Muscle of leg (tissue), 16 donors: Measurements from ENCODE around the gene SMARCAD1. TPM values are rescaled to one million over a fixed set of nuclear protein-coding genes. Genes with fewer than 3 reads are reported as not detected.

Experiments used
- DNase-seq: peaks from one replicate; pipeline ENCODE4 v3.0.0; 2013
- H3K27ac ChIP-seq: one replicate; pipeline ENCODE4 v1.5.1; 2013; ENCODE audit warnings: mild to moderate bottlenecking, low read length, control low read depth
- H3K27me3 ChIP-seq: one replicate; pipeline ENCODE4 v1.6.1; 2013; ENCODE audit warnings: low read length; ENCODE audit not compliant: control insufficient read depth, insufficient read depth
- H3K36me3 ChIP-seq: one replicate; pipeline ENCODE4 v1.6.1; 2013; ENCODE audit warnings: low read length; ENCODE audit not compliant: control insufficient read depth, insufficient read depth
- H3K4me1 ChIP-seq: one replicate; pipeline ENCODE4 v1.6.1; 2013; ENCODE audit warnings: low read length; ENCODE audit not compliant: control insufficient read depth, insufficient read depth
- H3K4me3 ChIP-seq: one replicate; pipeline ENCODE4 v1.5.1; 2013; ENCODE audit warnings: low read length, control low read depth
- H3K9me3 ChIP-seq: replicated peaks from 2 replicates; pipeline ENCODE4 v1.6.1; 2013; ENCODE audit warnings: low read depth, low read length; ENCODE audit not compliant: control insufficient read depth
- WGBS: methylation state at CpG from one replicate; pipeline ENCODE4 v1.1.5; 2013; ENCODE audit warnings: missing lambda C conversion rate; ENCODE audit not compliant: insufficient coverage; 5-methylcytosine and 5-hydroxymethylcytosine counted together
- long read RNA-seq, 11 donors: transcript quantifications; one replicate each; lab custom pipeline, GENCODE V29; 2026
- polyA plus RNA-seq, 8 donors: library from polyadenylated mRNA; unstranded; fragments of 120-200 nt; gene quantifications; one replicate each; pipeline versions ENCODE4 v1.2.1 to v1.2.3, GENCODE V29; 2013; ENCODE audit warnings: inconsistent platforms in 1 of 8, low replicate concordance in 1 of 8; ENCODE audit not compliant: insufficient read length in 8 of 8, insufficient read depth in 1 of 8
- total RNA-seq: library from RNA; stranded (reverse); fragments of 120-200 nt; gene quantifications from one replicate; pipeline ENCODE4 v1.2.4, GENCODE V29; 2013

Gene SMARCAD1, protein sequence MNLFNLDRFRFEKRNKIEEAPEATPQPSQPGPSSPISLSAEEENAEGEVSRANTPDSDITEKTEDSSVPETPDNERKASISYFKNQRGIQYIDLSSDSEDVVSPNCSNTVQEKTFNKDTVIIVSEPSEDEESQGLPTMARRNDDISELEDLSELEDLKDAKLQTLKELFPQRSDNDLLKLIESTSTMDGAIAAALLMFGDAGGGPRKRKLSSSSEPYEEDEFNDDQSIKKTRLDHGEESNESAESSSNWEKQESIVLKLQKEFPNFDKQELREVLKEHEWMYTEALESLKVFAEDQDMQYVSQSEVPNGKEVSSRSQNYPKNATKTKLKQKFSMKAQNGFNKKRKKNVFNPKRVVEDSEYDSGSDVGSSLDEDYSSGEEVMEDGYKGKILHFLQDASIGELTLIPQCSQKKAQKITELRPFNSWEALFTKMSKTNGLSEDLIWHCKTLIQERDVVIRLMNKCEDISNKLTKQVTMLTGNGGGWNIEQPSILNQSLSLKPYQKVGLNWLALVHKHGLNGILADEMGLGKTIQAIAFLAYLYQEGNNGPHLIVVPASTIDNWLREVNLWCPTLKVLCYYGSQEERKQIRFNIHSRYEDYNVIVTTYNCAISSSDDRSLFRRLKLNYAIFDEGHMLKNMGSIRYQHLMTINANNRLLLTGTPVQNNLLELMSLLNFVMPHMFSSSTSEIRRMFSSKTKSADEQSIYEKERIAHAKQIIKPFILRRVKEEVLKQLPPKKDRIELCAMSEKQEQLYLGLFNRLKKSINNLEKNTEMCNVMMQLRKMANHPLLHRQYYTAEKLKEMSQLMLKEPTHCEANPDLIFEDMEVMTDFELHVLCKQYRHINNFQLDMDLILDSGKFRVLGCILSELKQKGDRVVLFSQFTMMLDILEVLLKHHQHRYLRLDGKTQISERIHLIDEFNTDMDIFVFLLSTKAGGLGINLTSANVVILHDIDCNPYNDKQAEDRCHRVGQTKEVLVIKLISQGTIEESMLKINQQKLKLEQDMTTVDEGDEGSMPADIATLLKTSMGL
- total RNA-seq (37.5 TPM), polyA plus RNA-seq (10 to 100 TPM; 21.7 to 37.6 (median 29.4) TPM)
- long read RNA-seq, donor 1: 0 reads
- long read RNA-seq, donor 2: 0 reads
- long read RNA-seq, donor 3, full-length matches to known transcripts: 2 of 2 reads
- long read RNA-seq, donor 3, partial matches to known transcripts: 0 of 2 reads
- long read RNA-seq, donor 3, other reads (novel, unspliced or antisense): 0 of 2 reads
- long read RNA-seq, donor 4, full-length matches to known transcripts: 1 of 1 reads
- long read RNA-seq, donor 4, partial matches to known transcripts: 0 of 1 reads
- long read RNA-seq, donor 4, other reads (novel, unspliced or antisense): 0 of 1 reads
- long read RNA-seq, donor 5, partial matches to known transcripts: 9 of 9 reads
- long read RNA-seq, donor 5, other reads (novel, unspliced or antisense): 0 of 9 reads
- long read RNA-seq, donor 6, full-length matches to known transcripts: 2 of 24 reads
- long read RNA-seq, donor 6, partial matches to known transcripts: 9 of 24 reads
- long read RNA-seq, donor 6, other reads (novel, unspliced or antisense): 13 of 24 reads
- long read RNA-seq, donor 7, full-length matches to known transcripts: 1 of 1 reads
- long read RNA-seq, donor 7, partial matches to known transcripts: 0 of 1 reads
- long read RNA-seq, donor 7, other reads (novel, unspliced or antisense): 0 of 1 reads
- long read RNA-seq, donor 8, full-length matches to known transcripts: 2 of 2 reads
- long read RNA-seq, donor 8, partial matches to known transcripts: 0 of 2 reads
- long read RNA-seq, donor 8, other reads (novel, unspliced or antisense): 0 of 2 reads
- long read RNA-seq, donor 9, full-length matches to known transcripts: 1 of 17 reads
- long read RNA-seq, donor 9, partial matches to known transcripts: 16 of 17 reads
- long read RNA-seq, donor 9, other reads (novel, unspliced or antisense): 0 of 17 reads
- long read RNA-seq, donor 10, full-length matches to known transcripts: 1 of 27 reads
- long read RNA-seq, donor 10, partial matches to known transcripts: 26 of 27 reads
- long read RNA-seq, donor 10, other reads (novel, unspliced or antisense): 0 of 27 reads
- long read RNA-seq, donor 11: 0 reads

DNA sequence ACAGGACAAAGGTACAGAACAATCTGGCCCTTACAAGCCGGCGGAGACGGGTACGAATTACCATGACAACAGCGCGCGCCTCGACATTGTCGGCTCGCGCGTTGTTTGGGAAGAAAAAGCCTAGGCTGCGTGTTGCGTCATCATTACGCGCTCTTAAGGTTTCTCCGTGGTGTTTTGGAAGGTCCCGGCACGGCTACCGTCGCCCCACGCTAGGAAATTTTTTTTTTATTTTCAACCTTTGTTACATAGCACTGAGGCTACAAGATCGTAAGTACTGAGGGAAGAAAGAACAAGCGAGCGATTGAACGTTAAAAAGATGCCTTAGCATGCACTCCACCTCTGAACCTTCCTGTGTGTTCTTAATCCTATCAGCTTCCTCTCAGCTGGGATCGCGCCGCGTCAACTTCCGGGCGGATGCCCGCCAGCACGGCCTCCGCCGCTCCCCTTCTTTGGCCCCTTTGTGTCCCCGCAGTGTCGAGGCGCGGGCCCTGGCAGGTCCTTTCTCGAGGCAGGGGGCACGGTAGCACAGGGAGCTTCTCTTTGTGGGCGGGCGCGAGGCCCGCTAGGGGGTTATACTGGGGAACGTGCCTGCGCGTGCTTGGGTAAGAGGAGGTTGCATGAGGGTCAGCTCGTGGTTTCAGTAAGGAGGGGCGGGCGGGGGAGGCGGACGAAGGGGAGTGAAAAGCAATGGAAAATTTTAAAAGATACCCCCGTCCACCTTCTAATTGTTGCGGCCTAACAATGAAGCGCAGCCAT, at the start of gene SMARCAD1:
Gene SMARCAD1 (plus strand): TSS at position 397 of the 756 bp plus-strand sequence. CDS start 530 bp downstream, outside the sequence.
- Histone ChIP-seq H3K4me1 (no peaks in the 10 kb centered on the region), H3K27me3 (no peaks in the 10 kb centered on the region), H3K36me3 (peaks cover 12% of the 10 kb centered on the region), H3K4me3 (peak within 1 kb of the TSS; percentile 70), H3K9me3 (no peaks in the 10 kb centered on the region), H3K27ac (peak within 1 kb of the TSS; percentile 96)
- peak; percentile 99 for DNase-seq
- WGBS: under 1% methylated on average over 38 of the region's 57 CpGs

- Histone ChIP-seq H3K27ac (no peak overlapping the region), H3K36me3 (no peaks in the 10 kb centered on the region)
- 80% methylated on average over 1 of the region's 3 CpGs for WGBS
Measured at GRCh38 chr4:94158883-94159282, 48.8 kb upstream of the SMARCAD1 start.

GRCh38 chr4:94159790-94160189, 47.9 kb upstream of the SMARCAD1 start:
- DNase-seq: no peak
- H3K4me3 ChIP-seq: no peak overlapping the region

More at GRCh38 chr4:94158883-94159282, 48.8 kb upstream of the SMARCAD1 start:
- Histone ChIP-seq H3K9me3 (peaks cover 2% of the 10 kb centered on the region), H3K4me3 (no peak overlapping the region), H3K27me3 (no peaks in the 10 kb centered on the region), H3K4me1 (no peaks in the 10 kb centered on the region)
- no peak for DNase-seq

GRCh38 chr4:94160774-94161173, 46.9 kb upstream of the SMARCAD1 start:
- no CpG with 5 or more reads among the region's 4 CpGs for WGBS
- H3K36me3 ChIP-seq: no peaks in the 10 kb centered on the region
- H3K4me1 ChIP-seq: no peaks in the 10 kb centered on the region
- H3K4me3 ChIP-seq: no peak overlapping the region
- H3K27me3 ChIP-seq: no peaks in the 10 kb centered on the region
- peaks cover 2% of the 10 kb centered on the region for H3K9me3 ChIP-seq
- DNase-seq: no peak
- H3K27ac ChIP-seq: no peak overlapping the region

More at GRCh38 chr4:94159790-94160189, 47.9 kb upstream of the SMARCAD1 start:
- Histone ChIP-seq H3K27me3 (no peaks in the 10 kb centered on the region), H3K4me1 (no peaks in the 10 kb centered on the region), H3K36me3 (no peaks in the 10 kb centered on the region), H3K27ac (no peak overlapping the region), H3K9me3 (peaks cover 2% of the 10 kb centered on the region)
- WGBS: 90% methylated on average over 1 of the region's 1 CpG

- no peak for DNase-seq
- Histone ChIP-seq H3K9me3 (no peaks in the 10 kb centered on the region), H3K27ac (no peak overlapping the region), H3K27me3 (no peaks in the 10 kb centered on the region), H3K4me3 (no peak overlapping the region), H3K36me3 (no peaks in the 10 kb centered on the region), H3K4me1 (no peaks in the 10 kb centered on the region)
- 67% methylated on average over 2 of the region's 3 CpGs for WGBS
Measured at GRCh38 chr4:94165256-94165655, 42.4 kb upstream of the SMARCAD1 start.

DNA sequence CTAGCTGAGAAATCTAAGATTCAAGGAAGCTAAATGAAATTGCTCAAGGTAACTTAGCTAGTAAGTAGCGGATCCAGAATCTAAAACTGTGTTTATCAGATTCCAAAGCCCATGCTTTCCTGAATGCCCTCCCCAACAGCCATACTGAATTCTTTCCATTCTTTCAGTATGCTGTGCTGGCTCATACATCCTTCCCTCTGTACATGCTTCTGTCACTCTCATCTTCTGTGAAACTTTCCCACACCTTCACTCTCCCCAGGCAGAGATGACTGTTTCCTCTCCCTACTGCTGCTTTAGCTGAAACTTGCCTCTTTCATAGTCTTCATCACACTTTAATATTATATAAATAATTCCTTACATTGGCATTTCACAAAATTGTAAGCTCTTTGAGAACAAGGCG, 39.3 kb upstream of the SMARCAD1 start:
- Histone ChIP-seq H3K27ac (no peak overlapping the region), H3K36me3 (no peaks in the 10 kb centered on the region), H3K9me3 (no peaks in the 10 kb centered on the region), H3K4me3 (no peak overlapping the region), H3K4me1 (no peaks in the 10 kb centered on the region), H3K27me3 (no peaks in the 10 kb centered on the region)
- 50% methylated on average over 1 of the region's 2 CpGs for WGBS
- DNase-seq: no peak

GRCh38 chr4:94169803-94170372, 37.8 kb upstream of the SMARCAD1 start:
- DNase-seq: no peak
- H3K4me1 ChIP-seq: no peaks in the 10 kb centered on the region
- H3K27ac ChIP-seq: no peak overlapping the region
- no peaks in the 10 kb centered on the region for H3K36me3 ChIP-seq
- no peak overlapping the region for H3K4me3 ChIP-seq
- 97% methylated on average over 27 of the region's 37 CpGs for WGBS
- no peaks in the 10 kb centered on the region for H3K9me3 ChIP-seq
- H3K27me3 ChIP-seq: no peaks in the 10 kb centered on the region

GRCh38 chr4:94171616-94172015, 36.0 kb upstream of the SMARCAD1 start:
- Histone ChIP-seq H3K36me3 (no peaks in the 10 kb centered on the region), H3K27me3 (no peaks in the 10 kb centered on the region), H3K27ac (no peak overlapping the region), H3K9me3 (no peaks in the 10 kb centered on the region), H3K4me1 (no peaks in the 10 kb centered on the region), H3K4me3 (no peak overlapping the region)
- DNase-seq: no peak
- WGBS: no CpG with 5 or more reads among the region's 4 CpGs
